IPS-15b (cell line): Measurements from ENCODE around the gene COMTD1.
"Not testable (repeated sequence)": the region's sequence is repeated elsewhere in the genome, so short reads cannot be mapped to it uniquely, and the experiment has no call there.

Source experiments
- H3K27me3 ChIP-seq: one replicate; pipeline ENCODE4 v1.6.1; 2013; ENCODE audit warnings: low read length; ENCODE audit not compliant: control insufficient read depth, insufficient read depth
- H3K36me3 ChIP-seq: one replicate; pipeline ENCODE4 v1.6.1; 2013; ENCODE audit warnings: low read length; ENCODE audit not compliant: control insufficient read depth, insufficient read depth
- H3K4me1 ChIP-seq: one replicate; pipeline ENCODE4 v1.6.1; 2013; ENCODE audit warnings: mild to moderate bottlenecking, low read length; ENCODE audit not compliant: control insufficient read depth, insufficient read depth
- H3K4me3 ChIP-seq: one replicate; pipeline ENCODE4 v1.5.1; 2013; ENCODE audit warnings: low read depth, low read length
- H3K9ac ChIP-seq: one replicate; pipeline ENCODE4 v1.6.1; 2013; ENCODE audit warnings: low read depth, mild to moderate bottlenecking, low read length
- H3K9me3 ChIP-seq: one replicate; pipeline ENCODE4 v1.6.1; 2013; ENCODE audit warnings: mild to moderate bottlenecking, low read length; ENCODE audit not compliant: control insufficient read depth, insufficient read depth

Gene COMTD1

GRCh38 chr10:75199949-75200348 lies 35.8 kb downstream of the COMTD1 start:
- not testable (repeated sequence) for H3K9me3 ChIP-seq, H3K4me1 ChIP-seq, H3K9ac ChIP-seq, H3K36me3 ChIP-seq, H3K27me3 ChIP-seq, H3K4me3 ChIP-seq

- Histone ChIP-seq H3K4me3 (no peak overlapping the region), H3K27me3 (no peaks in the 10 kb centered on the region), H3K36me3 (no peaks in the 10 kb centered on the region), H3K9ac (no peak overlapping the region), H3K4me1 (no peaks in the 10 kb centered on the region), H3K9me3 (no peaks in the 10 kb centered on the region)
These were observed 37.9 kb downstream of the COMTD1 start for GRCh38 chr10:75197906-75198305.

- Histone ChIP-seq H3K9ac (no peak overlapping the region), H3K4me3 (no peak overlapping the region), H3K9me3 (no peaks in the 10 kb centered on the region), H3K27me3 (no peaks in the 10 kb centered on the region), H3K36me3 (no peaks in the 10 kb centered on the region), H3K4me1 (no peaks in the 10 kb centered on the region)
These were observed 38.7 kb downstream of the COMTD1 start for GRCh38 chr10:75197066-75197465.

DNA sequence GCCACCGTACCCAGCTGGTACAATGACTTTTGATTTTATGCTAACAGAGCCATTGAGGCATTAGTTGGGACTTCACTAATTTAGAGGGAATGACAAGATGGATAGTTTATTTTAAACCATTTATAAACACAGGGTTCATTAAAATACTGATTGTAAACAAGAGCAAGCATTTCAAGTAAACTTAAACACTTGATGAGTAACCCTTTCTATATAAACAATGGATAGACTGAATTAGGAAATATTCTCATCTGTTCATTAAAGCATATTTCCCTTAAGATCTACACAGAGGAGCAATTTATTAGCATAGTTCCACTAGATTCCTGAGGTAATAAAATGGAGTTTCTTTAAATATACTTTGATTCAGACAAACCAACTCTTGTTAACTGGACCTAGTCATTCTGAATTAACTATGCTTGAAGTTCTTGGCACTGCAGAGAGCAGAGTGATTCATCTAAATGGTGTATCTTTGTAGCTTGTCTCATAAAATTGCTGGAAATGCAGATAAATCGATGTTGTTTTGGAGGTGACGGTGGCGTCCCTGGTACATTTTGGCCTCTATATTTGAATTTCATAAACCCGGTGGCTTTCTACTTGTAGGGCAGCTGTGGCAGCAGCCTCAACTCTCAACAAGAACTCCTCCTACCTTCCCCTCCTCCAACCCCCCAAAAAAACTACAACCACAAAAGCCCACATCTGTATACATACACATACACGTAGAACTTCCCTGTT lies 40.6 kb downstream of the COMTD1 start:
- H3K4me3 ChIP-seq = no peak overlapping the region
- no peaks in the 10 kb centered on the region for H3K9me3 ChIP-seq
- H3K27me3 ChIP-seq = no peaks in the 10 kb centered on the region
- no peaks in the 10 kb centered on the region for H3K36me3 ChIP-seq
- no peaks in the 10 kb centered on the region for H3K4me1 ChIP-seq
- H3K9ac ChIP-seq = no peak overlapping the region

- H3K9ac ChIP-seq, H3K4me3 ChIP-seq, H3K4me1 ChIP-seq, H3K27me3 ChIP-seq, H3K36me3 ChIP-seq, H3K9me3 ChIP-seq: not testable (repeated sequence)
These were observed 41.1 kb downstream of the COMTD1 start for GRCh38 chr10:75194625-75195024.

DNA sequence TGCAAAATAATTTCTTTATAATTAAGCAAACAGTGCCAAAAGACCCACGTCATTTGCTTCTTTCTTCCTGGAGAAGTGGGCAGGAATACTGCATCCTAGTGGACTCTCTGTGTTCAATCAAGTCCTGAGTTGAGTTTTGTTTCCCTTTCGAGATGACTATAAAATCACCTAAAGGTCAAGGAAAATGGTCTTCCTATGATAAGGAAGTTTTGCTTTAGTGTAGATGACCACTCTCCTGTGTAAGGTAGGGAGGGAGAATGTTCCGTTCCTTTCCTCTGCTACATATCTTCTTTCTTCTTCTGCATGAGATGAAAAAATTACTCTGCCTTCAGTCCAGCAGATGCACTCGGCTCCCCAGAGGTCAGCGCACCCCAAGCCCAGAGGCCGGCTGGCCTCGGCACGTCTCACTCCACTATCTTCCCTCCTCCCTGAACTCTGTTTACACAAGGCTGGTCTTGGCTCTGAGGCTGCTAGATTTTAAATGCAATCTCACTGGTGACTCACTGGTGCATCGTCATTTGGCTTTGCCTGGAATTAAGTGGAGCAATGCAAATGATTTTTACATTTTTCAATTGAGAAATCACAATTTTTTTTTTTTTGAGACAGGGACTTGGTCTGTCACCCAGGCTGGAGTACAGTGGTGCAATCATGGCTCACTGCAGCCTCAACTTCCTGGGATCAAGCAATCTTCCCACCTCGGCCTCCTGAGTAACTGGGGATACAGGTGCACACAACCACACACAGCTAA lies 43.8 kb downstream of the COMTD1 start:
- Histone ChIP-seq H3K9ac (no peak overlapping the region), H3K4me1 (peaks cover 4% of the 10 kb centered on the region), H3K36me3 (no peaks in the 10 kb centered on the region)

DNA sequence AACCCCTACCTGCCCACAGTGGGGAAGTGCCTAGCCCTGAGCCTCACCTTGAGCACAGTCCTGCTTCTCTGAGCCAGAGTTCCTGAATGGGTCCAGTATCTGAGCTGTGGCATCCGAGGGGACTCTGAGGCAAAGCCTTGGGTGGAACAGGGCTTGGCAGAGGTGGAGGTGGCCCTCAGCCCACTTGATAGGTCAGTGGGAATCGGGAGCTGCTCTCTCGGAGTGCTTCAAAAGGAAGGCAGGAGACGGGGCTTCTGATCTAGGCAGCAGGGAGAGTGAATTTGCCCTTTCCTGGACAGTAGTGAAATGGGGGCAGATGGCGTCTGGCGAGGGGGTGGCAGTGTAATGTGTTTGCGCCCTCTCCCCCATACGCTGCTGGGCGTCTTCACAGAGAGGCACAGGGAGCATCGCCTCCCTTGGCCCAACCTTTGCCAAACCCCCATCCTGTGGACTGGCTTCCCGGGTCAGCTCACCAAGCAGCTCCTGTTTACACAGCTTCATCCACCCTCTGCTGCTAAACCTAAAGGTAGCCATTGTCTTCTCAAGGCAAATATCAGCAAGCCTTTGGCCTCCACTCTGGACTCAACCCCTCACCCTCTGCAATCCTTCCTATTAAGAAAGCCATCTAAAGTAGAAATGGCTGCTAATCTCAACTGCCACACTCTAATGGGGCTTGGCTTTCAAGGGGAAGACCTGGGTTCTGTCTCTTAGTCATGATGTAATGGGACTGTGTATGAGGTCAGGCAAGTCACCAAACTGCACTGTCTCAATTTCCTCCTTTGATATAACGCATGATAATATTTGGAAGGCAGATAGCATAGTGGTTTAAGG lies 46.3 kb downstream of the COMTD1 start:
- Histone ChIP-seq H3K4me3 (no peak overlapping the region), H3K9me3 (no peaks in the 10 kb centered on the region), H3K36me3 (no peaks in the 10 kb centered on the region), H3K4me1 (peaks cover 4% of the 10 kb centered on the region), H3K27me3 (no peaks in the 10 kb centered on the region), H3K9ac (peak overlapping the region; percentile 24)

More for the DNA sequence above, 43.8 kb downstream of the COMTD1 start:
- Histone ChIP-seq H3K4me3 (no peak overlapping the region), H3K9me3 (no peaks in the 10 kb centered on the region), H3K27me3 (no peaks in the 10 kb centered on the region)

- not testable (repeated sequence) for H3K9me3 ChIP-seq, H3K4me1 ChIP-seq, H3K36me3 ChIP-seq, H3K4me3 ChIP-seq, H3K27me3 ChIP-seq, H3K9ac ChIP-seq
These were observed 47.2 kb downstream of the COMTD1 start for GRCh38 chr10:75188522-75188921.

DNA sequence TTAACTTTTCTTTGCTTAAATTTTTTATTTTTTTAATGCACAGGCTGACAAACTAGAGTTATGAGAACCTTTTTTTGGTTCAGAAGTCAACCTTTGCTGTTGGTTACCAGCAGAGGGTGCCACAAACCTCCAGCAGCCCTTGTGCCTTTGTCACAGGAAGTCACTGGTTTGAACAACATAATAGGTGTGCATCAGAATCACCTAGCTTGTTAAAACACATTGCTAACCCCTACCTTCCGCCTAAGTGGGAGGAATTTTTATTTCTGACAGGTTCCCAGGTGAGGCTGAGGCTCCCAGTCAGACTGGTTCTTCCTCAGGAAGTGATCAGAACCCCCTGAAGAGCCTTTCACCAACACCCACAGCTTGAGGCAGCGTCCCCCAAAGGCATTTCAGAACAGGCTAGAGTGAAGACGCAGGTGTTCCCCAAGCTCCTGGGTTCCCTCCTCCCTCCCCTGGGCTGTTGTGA lies 47.8 kb downstream of the COMTD1 start:
- Histone ChIP-seq H3K4me3 (no peak overlapping the region), H3K9me3 (no peaks in the 10 kb centered on the region), H3K4me1 (peaks cover 4% of the 10 kb centered on the region), H3K9ac (no peak overlapping the region), H3K36me3 (no peaks in the 10 kb centered on the region), H3K27me3 (no peaks in the 10 kb centered on the region)

DNA sequence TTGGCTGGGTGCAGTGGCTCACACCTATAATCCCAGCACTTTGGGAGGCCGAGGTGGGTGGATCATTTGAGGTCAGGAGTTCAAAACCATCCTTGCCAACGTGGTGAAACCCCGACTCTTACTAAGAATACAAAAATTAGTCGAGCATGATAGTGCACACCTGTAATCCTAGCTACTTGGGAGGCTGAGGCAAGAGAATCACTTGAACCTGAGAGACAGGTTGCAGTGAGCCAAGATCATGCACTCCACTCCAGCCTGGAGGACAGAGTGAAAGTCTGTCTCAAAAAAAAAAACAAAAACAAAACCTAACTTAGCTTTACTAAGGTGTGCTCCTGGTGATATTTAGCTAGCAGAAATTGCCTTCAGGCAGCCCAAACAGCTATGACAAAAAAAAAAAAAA lies 49.4 kb downstream of the COMTD1 start:
- Histone ChIP-seq H3K4me3 (no peak overlapping the region), H3K27me3 (no peaks in the 10 kb centered on the region), H3K36me3 (no peaks in the 10 kb centered on the region), H3K4me1 (peaks cover 4% of the 10 kb centered on the region), H3K9me3 (no peaks in the 10 kb centered on the region), H3K9ac (no peak overlapping the region)
